ENCODE measurements around the gene MAMDC4. TPM values are rescaled to one million over a fixed set of nuclear protein-coding genes. Genes with fewer than 3 reads are reported as not detected.
"Not testable (repeated sequence)": the region's sequence is repeated elsewhere in the genome, so short reads cannot be mapped to it uniquely, and the experiment has no call there.

MAMDC4 gene
- polyA plus RNA-seq (2014; cell fraction: cytosol; rRNA removed) = 3.3 and 5.7 TPM in 2 replicates
- polyA plus RNA-seq (2014; cell fraction: nucleus; rRNA removed) = 151 and 179 TPM in 2 replicates

GRCh38 chr9:136851941-136852663 is at the start of gene MAMDC4:
MAMDC4 (plus strand) TSS chr9:136852346; CDS start chr9:136852417, 71 bp downstream.
- DNase-seq (ENCODE audit: low spot score) = no peak

- not testable (repeated sequence) for DNase-seq (ENCODE audit: low spot score)
These were observed 49.1 kb upstream of the MAMDC4 start for GRCh38 chr9:136803009-136803550.

GRCh38 chr9:136803551-136804508 is 48.3 kb upstream of the MAMDC4 start:
- no peak for DNase-seq (ENCODE audit: low spot score)

GRCh38 chr9:136804509-136805206 is 47.5 kb upstream of the MAMDC4 start:
- no peak for DNase-seq (ENCODE audit: low spot score)

- DNase-seq (ENCODE audit: low spot score) = no peak
These were observed 46.9 kb upstream of the MAMDC4 start for GRCh38 chr9:136805207-136805740.

GRCh38 chr9:136806067-136806466 is 46.1 kb upstream of the MAMDC4 start:
- DNase-seq (ENCODE audit: low spot score) = no peak

- no peak for DNase-seq (ENCODE audit: low spot score)
These were observed 45.4 kb upstream of the MAMDC4 start for GRCh38 chr9:136806631-136807201.

- peak; percentile 65 for DNase-seq (ENCODE audit: low spot score)
These were observed 44.7 kb upstream of the MAMDC4 start, which contains the start of gene RABL6 for GRCh38 chr9:136807281-136808074. RABL6 (plus strand) TSS chr9:136807948; CDS start chr9:136808197, 249 bp downstream.

- no peak for DNase-seq (ENCODE audit: low spot score)
These were observed 43.9 kb upstream of the MAMDC4 start for GRCh38 chr9:136808075-136808805.

- DNase-seq (ENCODE audit: low spot score) = no peak
These were observed 43.4 kb upstream of the MAMDC4 start for GRCh38 chr9:136808806-136809158.

- no peak for DNase-seq (ENCODE audit: low spot score)
These were observed 37.3 kb upstream of the MAMDC4 start for GRCh38 chr9:136814725-136815421.

- no peak for DNase-seq (ENCODE audit: low spot score)
These were observed 36.7 kb upstream of the MAMDC4 start for GRCh38 chr9:136815422-136815782.

GRCh38 chr9:136820971-136821825 is 30.9 kb upstream of the MAMDC4 start:
- no peak for DNase-seq (ENCODE audit: low spot score)

GRCh38 chr9:136821826-136822544 is 30.2 kb upstream of the MAMDC4 start:
- no peak for DNase-seq (ENCODE audit: low spot score)

- no peak for DNase-seq (ENCODE audit: low spot score)
These were observed 28.8 kb upstream of the MAMDC4 start for GRCh38 chr9:136823136-136824046.

Measured in SK-N-DZ (cell line).